Testis (tissue), 2 donors: ENCODE data around the gene MYO1H.

ENCODE experiments used
- CTCF ChIP-seq, 3 experiments: fragments of 450-650 bp in 2 of 3; fragments of 200-600 bp in 1 of 3; sonication (generic) in 1 of 3; IDR thresholded peaks; one replicate each; pipeline ENCODE4 v1.5.1; 2016 to 2019; ENCODE audit warnings: antibody characterized with exemption in 3 of 3, mild to moderate bottlenecking in 2 of 3, moderate library complexity in 1 of 3
- POLR2A ChIP-seq: fragments of 450-650 bp; IDR thresholded peaks from one replicate; pipeline ENCODE4 v1.6.1; 2017; ENCODE audit warnings: antibody characterized with exemption, mild to moderate bottlenecking, moderate library complexity

DNA sequence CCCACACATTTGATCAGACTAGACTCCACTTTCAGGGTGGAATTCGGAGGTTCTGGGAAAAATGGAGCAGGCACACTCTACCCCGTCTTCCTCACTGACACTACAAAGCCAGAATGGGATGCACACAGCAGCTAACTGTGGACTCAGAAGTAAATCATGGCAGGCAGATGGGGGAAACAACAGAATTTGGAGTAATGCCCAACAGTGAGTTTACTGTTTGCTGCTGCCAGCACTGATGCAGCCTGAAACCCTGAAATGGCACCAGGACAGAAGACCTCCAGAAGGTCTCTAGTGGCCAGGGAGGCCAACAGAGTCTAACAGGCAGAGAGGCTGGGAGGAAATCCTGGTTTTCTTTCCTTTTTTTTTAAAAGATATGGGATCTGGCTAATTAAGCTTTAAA, 104.8 kb downstream of the MYO1H start:
- no peak for TF ChIP-seq CTCF (IDR thresholded peaks at IDR 0.05)
- no peak for TF ChIP-seq POLR2A
